Osteocyte (in vitro differentiated cells): ENCODE results near the gene ZNF275. TPM values are rescaled to one million over a fixed set of nuclear protein-coding genes. Genes with fewer than 3 reads are reported as not detected.

ENCODE experiments used
- DNase-seq: peaks from one replicate; pipeline ENCODE4 v3.0.0; 2021; ENCODE audit warnings: mixed read lengths; ENCODE audit not compliant: unreplicated experiment; ENCODE audit errors: extremely low spot score
- H3K27ac Mint-ChIP-seq: one replicate; pipeline ENCODE4 v1.8.0; 2021; ENCODE audit warnings: mild to moderate bottlenecking, mixed read lengths; ENCODE audit not compliant: unreplicated experiment
- H3K27me3 Mint-ChIP-seq: one replicate; pipeline ENCODE4 v1.8.0; 2021; ENCODE audit warnings: mixed read lengths; ENCODE audit not compliant: unreplicated experiment
- H3K36me3 Mint-ChIP-seq: one replicate; pipeline ENCODE4 v1.8.0; 2021; ENCODE audit warnings: mixed read lengths; ENCODE audit not compliant: unreplicated experiment
- H3K4me1 Mint-ChIP-seq: one replicate; pipeline ENCODE4 v1.8.0; 2021; ENCODE audit warnings: mixed read lengths; ENCODE audit not compliant: unreplicated experiment
- H3K4me3 Mint-ChIP-seq: one replicate; pipeline ENCODE4 v1.8.0; 2021; ENCODE audit warnings: mild to moderate bottlenecking, moderate library complexity, mixed read lengths; ENCODE audit not compliant: unreplicated experiment
- H3K9me3 Mint-ChIP-seq: one replicate; pipeline ENCODE4 v1.8.0; 2021; ENCODE audit warnings: mixed read lengths; ENCODE audit not compliant: unreplicated experiment
- total RNA-seq: library from RNA; stranded (reverse); gene quantifications from 2 replicates; pipeline ENCODE4 v1.2.1, GENCODE V29; 2021
- TF ChIP-seq, protein P1 (sequence below): fragments of 200-600 bp; sonication (generic); IDR thresholded peaks from 2 replicates; pipeline ENCODE4 v1.5.0; 2021; ENCODE audit warnings: antibody characterized with exemption, mild to moderate bottlenecking, moderate library complexity

Gene ZNF275
- total RNA-seq, 1 donor from 2014 or later: 14.6 TPM

GRCh38 chrX:153320555-153321184 is 13.3 kb upstream of the ZNF275 start:
- Mint-ChIP-seq H3K9me3 (peaks cover 16% of the 10 kb centered on the region), H3K27me3 (peaks cover 15% of the 10 kb centered on the region), H3K27ac (no peak overlapping the region), H3K4me1 (no peaks in the 10 kb centered on the region), H3K4me3 (no peak overlapping the region), H3K36me3 (no peaks in the 10 kb centered on the region)
- TF ChIP-seq, protein P1, sequence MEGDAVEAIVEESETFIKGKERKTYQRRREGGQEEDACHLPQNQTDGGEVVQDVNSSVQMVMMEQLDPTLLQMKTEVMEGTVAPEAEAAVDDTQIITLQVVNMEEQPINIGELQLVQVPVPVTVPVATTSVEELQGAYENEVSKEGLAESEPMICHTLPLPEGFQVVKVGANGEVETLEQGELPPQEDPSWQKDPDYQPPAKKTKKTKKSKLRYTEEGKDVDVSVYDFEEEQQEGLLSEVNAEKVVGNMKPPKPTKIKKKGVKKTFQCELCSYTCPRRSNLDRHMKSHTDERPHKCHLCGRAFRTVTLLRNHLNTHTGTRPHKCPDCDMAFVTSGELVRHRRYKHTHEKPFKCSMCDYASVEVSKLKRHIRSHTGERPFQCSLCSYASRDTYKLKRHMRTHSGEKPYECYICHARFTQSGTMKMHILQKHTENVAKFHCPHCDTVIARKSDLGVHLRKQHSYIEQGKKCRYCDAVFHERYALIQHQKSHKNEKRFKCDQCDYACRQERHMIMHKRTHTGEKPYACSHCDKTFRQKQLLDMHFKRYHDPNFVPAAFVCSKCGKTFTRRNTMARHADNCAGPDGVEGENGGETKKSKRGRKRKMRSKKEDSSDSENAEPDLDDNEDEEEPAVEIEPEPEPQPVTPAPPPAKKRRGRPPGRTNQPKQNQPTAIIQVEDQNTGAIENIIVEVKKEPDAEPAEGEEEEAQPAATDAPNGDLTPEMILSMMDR: no peak
- DNase-seq: peak; percentile 53

GRCh38 chrX:153321381-153322124 is 12.4 kb upstream of the ZNF275 start, which contains the start of gene PNMA6F:
PNMA6F (minus strand) TSS chrX:153321767; CDS start chrX:153320674, 1,093 bp downstream.
- Mint-ChIP-seq H3K36me3 (no peaks in the 10 kb centered on the region), H3K27ac (no peak within 1 kb of the TSS), H3K9me3 (peaks cover 16% of the 10 kb centered on the region), H3K4me3 (no peak within 1 kb of the TSS), H3K4me1 (no peaks in the 10 kb centered on the region), H3K27me3 (peaks cover 20% of the 10 kb centered on the region)
- TF ChIP-seq, protein P1: no peak
- peak; percentile 81 for DNase-seq

- TF ChIP-seq, protein P1: no peak
- H3K27me3 Mint-ChIP-seq: peaks cover 38% of the 10 kb centered on the region
- peak; percentile 32 for DNase-seq
- peaks cover 19% of the 10 kb centered on the region for H3K9me3 Mint-ChIP-seq
- H3K4me3 Mint-ChIP-seq: no peak overlapping the region
- H3K36me3 Mint-ChIP-seq: no peaks in the 10 kb centered on the region
- H3K27ac Mint-ChIP-seq: no peak overlapping the region
- H3K4me1 Mint-ChIP-seq: no peaks in the 10 kb centered on the region
Measured at GRCh38 chrX:153327561-153327960, 6.4 kb upstream of the ZNF275 start.

GRCh38 chrX:153333266-153333665 is 687 bp upstream of the ZNF275 start:
- peaks cover 11% of the 10 kb centered on the region for H3K4me1 Mint-ChIP-seq
- H3K27me3 Mint-ChIP-seq: peaks cover 7% of the 10 kb centered on the region
- DNase-seq: no peak
- no peak overlapping the region for H3K27ac Mint-ChIP-seq
- peak overlapping the region; percentile 77 for H3K4me3 Mint-ChIP-seq
- peaks cover 2% of the 10 kb centered on the region for H3K9me3 Mint-ChIP-seq
- peaks cover 3% of the 10 kb centered on the region for H3K36me3 Mint-ChIP-seq
- TF ChIP-seq, protein P1: no peak

DNA sequence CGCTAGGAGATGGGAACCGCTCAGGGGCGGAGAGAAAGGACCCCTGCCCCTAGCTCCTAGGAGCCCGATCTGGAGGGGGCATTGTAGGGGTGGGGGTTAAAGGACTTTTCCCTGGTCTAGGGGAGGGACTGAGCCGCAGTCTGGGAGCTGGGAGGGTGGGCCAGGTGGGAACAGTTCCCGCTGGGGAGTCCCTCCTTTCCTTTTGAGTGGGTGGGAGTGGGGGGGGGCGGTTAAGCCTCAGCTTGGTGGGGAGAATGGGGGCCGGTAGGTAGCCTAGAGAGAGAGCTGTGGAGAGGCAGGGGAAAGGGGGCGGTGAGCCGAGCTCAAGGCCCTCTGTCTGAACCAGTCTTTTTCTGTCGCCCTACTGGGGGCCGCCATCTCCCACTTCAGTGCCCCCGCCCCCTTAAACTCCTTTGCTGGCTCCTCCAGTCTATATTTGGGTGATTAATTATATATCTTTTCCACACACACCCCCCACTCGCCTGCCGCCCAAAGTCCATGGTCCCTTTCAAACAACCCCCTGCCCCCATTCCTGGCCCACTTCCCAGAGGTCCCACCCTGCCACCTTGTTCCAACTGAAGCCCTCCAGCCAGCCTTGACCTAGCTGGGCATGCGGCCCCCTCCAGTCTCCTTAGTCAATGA is 822 bp downstream of the ZNF275 start:
- no peaks in the 10 kb centered on the region for H3K27me3 Mint-ChIP-seq
- peak; percentile 75 for DNase-seq
- H3K4me3 Mint-ChIP-seq: peak overlapping the region; percentile 79
- H3K27ac Mint-ChIP-seq: peak overlapping the region; percentile 70
- H3K9me3 Mint-ChIP-seq: no peaks in the 10 kb centered on the region
- TF ChIP-seq, protein P1: no peak
- H3K36me3 Mint-ChIP-seq: peaks cover 6% of the 10 kb centered on the region
- H3K4me1 Mint-ChIP-seq: peaks cover 11% of the 10 kb centered on the region
